HL-60 (cell line): ENCODE results near the gene IL23R.

Source experiments
- POLR2AphosphoS5 ChIP-seq: IDR thresholded peaks from 2 replicates; pipeline ENCODE4 v1.6.1; 2012; ENCODE audit warnings: low read depth
- TF ChIP-seq, protein P1 (sequence below): IDR thresholded peaks from one replicate; pipeline ENCODE4 v1.5.1; 2011; ENCODE audit warnings: low read length, control low read depth, inconsistent platforms; ENCODE audit not compliant: insufficient read depth
- TF ChIP-seq, protein P2 (sequence below): IDR thresholded peaks from 2 replicates; pipeline ENCODE4 v1.6.1; 2012; ENCODE audit warnings: low read depth; ENCODE audit not compliant: insufficient replicate concordance

DNA sequence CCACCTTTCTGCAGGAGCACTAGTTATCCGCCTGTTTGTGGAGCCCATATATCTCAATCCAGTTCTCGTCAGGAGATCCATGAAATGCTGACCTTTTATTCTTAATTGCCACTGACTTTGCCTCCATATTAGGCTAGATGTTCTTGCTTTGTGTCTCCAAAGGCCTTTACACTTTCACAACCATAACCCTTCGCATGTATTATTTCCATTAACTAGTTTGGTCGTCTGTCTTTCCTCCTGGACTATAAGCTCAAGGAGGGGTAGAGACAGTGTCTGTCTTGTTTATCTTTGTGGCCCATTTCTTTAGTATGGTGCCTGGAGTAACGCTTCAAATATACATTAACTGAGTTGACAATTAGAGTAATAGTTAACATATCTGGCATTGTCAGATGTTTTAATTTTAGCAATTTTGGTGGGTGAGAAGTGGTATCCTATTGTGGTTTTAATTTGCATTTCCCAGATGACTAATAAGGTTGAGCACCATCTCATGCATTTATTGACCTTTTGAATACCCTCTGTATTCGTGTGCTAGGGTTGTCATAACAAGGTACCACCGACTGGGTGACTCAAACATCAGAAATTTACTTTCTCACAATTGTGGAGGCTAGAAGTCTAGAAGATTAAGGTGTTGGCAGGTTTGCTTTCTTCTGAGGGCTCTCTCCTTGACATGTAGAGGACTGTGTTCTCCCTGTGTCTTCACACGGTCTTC is 119.7 kb downstream of the IL23R start:
- TF ChIP-seq, protein P1, sequence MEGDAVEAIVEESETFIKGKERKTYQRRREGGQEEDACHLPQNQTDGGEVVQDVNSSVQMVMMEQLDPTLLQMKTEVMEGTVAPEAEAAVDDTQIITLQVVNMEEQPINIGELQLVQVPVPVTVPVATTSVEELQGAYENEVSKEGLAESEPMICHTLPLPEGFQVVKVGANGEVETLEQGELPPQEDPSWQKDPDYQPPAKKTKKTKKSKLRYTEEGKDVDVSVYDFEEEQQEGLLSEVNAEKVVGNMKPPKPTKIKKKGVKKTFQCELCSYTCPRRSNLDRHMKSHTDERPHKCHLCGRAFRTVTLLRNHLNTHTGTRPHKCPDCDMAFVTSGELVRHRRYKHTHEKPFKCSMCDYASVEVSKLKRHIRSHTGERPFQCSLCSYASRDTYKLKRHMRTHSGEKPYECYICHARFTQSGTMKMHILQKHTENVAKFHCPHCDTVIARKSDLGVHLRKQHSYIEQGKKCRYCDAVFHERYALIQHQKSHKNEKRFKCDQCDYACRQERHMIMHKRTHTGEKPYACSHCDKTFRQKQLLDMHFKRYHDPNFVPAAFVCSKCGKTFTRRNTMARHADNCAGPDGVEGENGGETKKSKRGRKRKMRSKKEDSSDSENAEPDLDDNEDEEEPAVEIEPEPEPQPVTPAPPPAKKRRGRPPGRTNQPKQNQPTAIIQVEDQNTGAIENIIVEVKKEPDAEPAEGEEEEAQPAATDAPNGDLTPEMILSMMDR = no peak
- no peak for TF ChIP-seq POLR2AphosphoS5
- TF ChIP-seq, protein P2, sequence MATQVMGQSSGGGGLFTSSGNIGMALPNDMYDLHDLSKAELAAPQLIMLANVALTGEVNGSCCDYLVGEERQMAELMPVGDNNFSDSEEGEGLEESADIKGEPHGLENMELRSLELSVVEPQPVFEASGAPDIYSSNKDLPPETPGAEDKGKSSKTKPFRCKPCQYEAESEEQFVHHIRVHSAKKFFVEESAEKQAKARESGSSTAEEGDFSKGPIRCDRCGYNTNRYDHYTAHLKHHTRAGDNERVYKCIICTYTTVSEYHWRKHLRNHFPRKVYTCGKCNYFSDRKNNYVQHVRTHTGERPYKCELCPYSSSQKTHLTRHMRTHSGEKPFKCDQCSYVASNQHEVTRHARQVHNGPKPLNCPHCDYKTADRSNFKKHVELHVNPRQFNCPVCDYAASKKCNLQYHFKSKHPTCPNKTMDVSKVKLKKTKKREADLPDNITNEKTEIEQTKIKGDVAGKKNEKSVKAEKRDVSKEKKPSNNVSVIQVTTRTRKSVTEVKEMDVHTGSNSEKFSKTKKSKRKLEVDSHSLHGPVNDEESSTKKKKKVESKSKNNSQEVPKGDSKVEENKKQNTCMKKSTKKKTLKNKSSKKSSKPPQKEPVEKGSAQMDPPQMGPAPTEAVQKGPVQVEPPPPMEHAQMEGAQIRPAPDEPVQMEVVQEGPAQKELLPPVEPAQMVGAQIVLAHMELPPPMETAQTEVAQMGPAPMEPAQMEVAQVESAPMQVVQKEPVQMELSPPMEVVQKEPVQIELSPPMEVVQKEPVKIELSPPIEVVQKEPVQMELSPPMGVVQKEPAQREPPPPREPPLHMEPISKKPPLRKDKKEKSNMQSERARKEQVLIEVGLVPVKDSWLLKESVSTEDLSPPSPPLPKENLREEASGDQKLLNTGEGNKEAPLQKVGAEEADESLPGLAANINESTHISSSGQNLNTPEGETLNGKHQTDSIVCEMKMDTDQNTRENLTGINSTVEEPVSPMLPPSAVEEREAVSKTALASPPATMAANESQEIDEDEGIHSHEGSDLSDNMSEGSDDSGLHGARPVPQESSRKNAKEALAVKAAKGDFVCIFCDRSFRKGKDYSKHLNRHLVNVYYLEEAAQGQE = no peak
